ENCODE results near the gene TNFRSF19.

TNFRSF19 gene

DNA sequence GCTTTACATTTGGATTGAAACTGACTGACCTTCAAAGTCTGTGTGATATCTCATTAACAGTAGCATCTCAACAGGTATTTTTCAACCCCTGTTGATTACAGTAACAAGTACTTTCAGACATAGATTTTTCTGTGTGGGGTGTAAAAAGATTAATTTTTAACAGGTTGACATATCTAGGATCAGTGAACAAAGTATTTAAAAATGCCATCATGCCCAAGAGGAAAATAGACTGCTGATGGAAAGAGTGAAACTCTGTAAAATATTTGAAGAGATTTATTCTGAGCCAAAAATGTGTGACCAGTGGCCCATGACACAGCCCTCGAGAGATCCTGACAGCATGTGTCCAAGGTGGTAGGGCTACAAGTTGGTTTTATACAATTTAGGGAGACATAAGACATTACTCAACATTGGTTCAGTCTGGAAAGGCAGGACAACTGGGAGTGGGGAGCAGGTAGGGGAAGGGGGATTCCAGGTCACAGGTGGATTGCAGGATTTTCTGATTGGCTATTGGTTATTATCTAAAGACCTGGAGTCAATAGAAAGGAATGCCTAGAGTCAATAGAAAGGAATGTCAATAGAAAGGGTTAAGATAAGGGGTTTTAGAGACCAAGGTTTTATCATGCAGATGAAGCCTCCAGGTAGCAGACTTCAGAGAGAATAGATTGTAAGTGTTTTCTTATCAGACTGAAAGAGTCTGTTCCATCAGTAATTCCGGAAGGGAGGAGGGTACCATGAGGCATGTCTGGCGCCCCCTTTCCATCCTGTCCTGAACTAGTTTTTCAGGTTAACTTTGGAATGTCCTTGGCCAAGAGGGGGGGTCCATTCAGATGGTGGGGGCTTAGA is 29.1 kb downstream of the TNFRSF19 start:
- TF ChIP-seq CTCF (IDR thresholded peaks at IDR 0.05; ENCODE audit: extremely low read depth, insufficient read depth, missing control alignments) = no peak
- DNase-seq (ENCODE audit: low spot score) = no peak
- in situ Hi-C loops (cut with MboI; ENCODE audit: low pct_unique_long_range_greater_than_20kb, low sequenced_read_pairs, unreplicated experiment) = no loop called here

DNA sequence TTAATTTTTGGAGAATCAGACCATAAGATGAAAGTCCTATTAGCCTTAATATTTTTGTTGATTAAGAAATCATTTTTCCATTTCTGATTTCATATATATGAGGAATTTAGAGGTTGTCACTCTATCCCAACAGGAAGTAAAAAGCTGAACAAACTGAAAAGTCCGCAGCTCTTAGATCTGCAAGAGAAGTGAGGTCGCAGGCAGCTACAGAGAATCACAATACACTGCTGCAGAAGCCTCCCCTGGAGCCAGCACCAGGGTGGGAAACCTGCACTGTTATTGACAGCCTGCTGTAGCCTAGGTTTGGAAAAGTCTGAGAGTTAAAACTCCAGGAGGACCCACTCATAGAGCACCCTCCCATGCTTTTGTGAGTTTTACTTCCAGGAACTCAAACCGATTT is 29.9 kb downstream of the TNFRSF19 start:
- in situ Hi-C loops (cut with MboI; ENCODE audit: low pct_unique_long_range_greater_than_20kb, low sequenced_read_pairs, unreplicated experiment) = no loop called here
- DNase-seq (ENCODE audit: low spot score) = no peak
- TF ChIP-seq CTCF (IDR thresholded peaks at IDR 0.05; ENCODE audit: extremely low read depth, insufficient read depth, missing control alignments) = no peak

DNA sequence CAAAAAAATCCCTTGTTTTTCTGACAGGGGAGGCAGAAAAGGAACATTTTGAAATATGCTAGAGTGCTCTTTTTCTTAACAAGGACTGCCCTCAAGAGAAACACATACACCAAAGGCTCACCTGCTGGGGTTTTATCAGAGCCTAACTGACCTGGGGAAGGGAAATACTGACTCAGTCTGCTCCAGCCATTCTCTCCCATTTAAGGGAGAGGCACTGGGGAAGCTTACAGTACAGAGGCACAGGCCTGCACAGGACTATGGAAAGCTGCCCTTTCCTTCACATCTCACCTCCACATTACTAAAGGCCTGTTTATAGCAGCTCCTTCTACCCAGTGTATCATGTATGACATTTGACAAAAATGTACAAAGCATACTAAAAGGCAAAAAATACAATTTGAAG is 30.3 kb downstream of the TNFRSF19 start:
- TF ChIP-seq CTCF (IDR thresholded peaks at IDR 0.05; ENCODE audit: extremely low read depth, insufficient read depth, missing control alignments) = no peak
- in situ Hi-C loops (cut with MboI; ENCODE audit: low pct_unique_long_range_greater_than_20kb, low sequenced_read_pairs, unreplicated experiment) = no loop called here
- no peak for DNase-seq (ENCODE audit: low spot score)

DNA sequence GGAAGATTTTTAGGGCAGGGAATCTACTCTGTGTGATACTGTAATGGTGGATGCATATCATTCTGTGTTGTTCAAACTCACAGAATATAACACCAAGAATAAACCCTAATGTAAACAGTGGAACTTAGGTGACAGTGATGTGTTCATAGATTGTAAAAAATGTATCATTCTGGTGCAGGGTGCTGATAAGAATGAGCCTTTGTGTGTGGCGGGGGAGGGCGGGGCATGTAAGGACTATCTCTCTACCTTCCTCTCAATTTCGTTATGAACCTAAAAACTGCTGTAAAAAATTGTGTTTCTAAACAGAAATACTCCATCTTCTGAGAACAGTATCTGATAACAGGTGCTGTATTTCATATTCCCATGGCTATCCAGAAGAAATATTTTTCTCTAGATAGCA is 35.6 kb downstream of the TNFRSF19 start:
- no peak for TF ChIP-seq CTCF (IDR thresholded peaks at IDR 0.05; ENCODE audit: extremely low read depth, insufficient read depth, missing control alignments)
- DNase-seq (ENCODE audit: low spot score) = no peak

DNA sequence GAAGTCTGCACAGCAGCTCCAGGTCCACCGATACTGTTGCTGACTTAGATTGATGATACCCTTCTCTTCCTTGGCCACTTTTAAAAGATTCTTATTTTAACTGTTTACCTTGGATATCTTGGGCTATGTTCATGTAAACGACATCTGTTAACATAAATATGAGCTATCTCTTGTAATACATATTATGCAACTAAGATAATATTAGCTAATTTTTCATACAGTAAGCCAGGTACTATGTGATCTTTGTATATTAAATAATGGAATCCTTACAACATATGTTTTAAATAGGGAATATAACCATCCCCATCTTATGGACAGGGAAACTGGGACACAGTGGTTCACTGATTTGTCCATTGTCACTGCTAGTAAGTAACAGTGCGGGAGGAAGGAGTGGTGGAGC is 37.9 kb downstream of the TNFRSF19 start:
- no peak for TF ChIP-seq CTCF (IDR thresholded peaks at IDR 0.05; ENCODE audit: extremely low read depth, insufficient read depth, missing control alignments)
- in situ Hi-C loops (cut with MboI; ENCODE audit: low pct_unique_long_range_greater_than_20kb, low sequenced_read_pairs, unreplicated experiment) = no loop called here
- no peak for DNase-seq (ENCODE audit: low spot score)

More for the DNA sequence above, 35.6 kb downstream of the TNFRSF19 start:
- in situ Hi-C loops (cut with MboI; ENCODE audit: low pct_unique_long_range_greater_than_20kb, low sequenced_read_pairs, unreplicated experiment) = no loop called here

DNA sequence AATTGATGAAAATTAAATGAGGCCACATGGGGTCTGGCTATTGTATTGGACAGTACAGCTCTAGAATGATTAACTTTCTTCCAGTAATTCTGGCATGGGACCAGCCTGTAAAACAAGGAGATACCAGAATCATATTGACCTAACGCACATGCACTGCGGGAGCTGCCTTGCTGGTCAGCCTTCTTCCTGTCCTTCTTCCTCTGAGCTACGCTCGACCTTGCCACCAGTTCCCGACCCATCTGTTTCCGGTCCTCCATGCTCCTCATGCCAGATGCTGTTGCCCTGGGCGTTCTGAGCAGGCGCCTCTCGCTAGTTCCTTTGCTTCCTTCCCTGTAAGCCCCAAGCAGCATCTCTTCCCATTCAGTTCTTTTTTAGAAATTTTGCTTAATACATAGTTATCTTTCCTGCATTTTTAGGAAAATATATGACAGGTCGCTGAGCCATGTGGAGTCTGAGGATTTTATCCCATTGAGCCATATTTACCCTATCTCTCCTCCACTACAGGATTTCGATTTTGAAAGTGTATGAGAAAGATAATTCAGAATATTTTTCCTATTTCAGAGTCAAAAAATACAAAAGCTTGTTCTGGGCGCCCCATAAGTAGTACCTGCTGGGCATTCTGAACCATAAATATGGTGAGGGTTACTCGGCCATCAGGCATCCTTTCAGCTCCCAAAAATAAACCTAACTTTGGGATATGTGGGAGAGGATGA is 38.6 kb downstream of the TNFRSF19 start:
- no peak for DNase-seq (ENCODE audit: low spot score)
- TF ChIP-seq CTCF (IDR thresholded peaks at IDR 0.05; ENCODE audit: extremely low read depth, insufficient read depth, missing control alignments) = no peak
- in situ Hi-C loops (cut with MboI; ENCODE audit: low pct_unique_long_range_greater_than_20kb, low sequenced_read_pairs, unreplicated experiment) = no loop called here
